SK-N-SH treated with all-trans-retinoic acid at 6 μM for 48 hours (cell line): ENCODE results near the gene MAML2.
A peak's percentile ranks its signal among the peaks of the same experiment; 100 is the strongest.

Experiments used
- ATAC-seq: fragments of 200-7000 bp; cut with Tn5 transposase; 3 replicates; pipeline ENCODE4 v1.9.1; 2020; ENCODE audit warnings: mild to moderate bottlenecking, moderate library complexity
- ARNTL ChIP-seq: fragments of 450-650 bp; formaldehyde crosslinking; IDR thresholded peaks from 2 replicates; pipeline ENCODE4 v1.5.0; 2020; ENCODE audit warnings: low read depth, mild to moderate bottlenecking, moderate library complexity, borderline replicate concordance
- BACH2 ChIP-seq: fragments of 250-450 bp; sonication (Bioruptor Pico); IDR thresholded peaks from 2 replicates; pipeline ENCODE4 v1.9.0; 2021; ENCODE audit warnings: mild to moderate bottlenecking, borderline replicate concordance
- CSRNP3 ChIP-seq: fragments of 250-450 bp; sonication (Bioruptor Pico); IDR thresholded peaks from 2 replicates; pipeline ENCODE4 v1.5.1; 2021; ENCODE audit warnings: mild to moderate bottlenecking, moderate library complexity
- ESRRG ChIP-seq: fragments of 250-450 bp; sonication (Bioruptor Pico); IDR thresholded peaks from 2 replicates; pipeline ENCODE4 v1.6.1; 2021; ENCODE audit warnings: mild to moderate bottlenecking
- GLIS3 ChIP-seq: fragments of 250-450 bp; sonication (Bioruptor Pico); IDR thresholded peaks from 2 replicates; pipeline ENCODE4 v1.5.0; 2020; ENCODE audit warnings: mild to moderate bottlenecking, moderate library complexity
- OSR1 ChIP-seq: fragments of 250-450 bp; sonication (Bioruptor Pico); IDR thresholded peaks from 2 replicates; pipeline ENCODE4 v1.8.0; 2022; ENCODE audit warnings: moderate library complexity, mild to moderate bottlenecking, inconsistent platforms
- RARB ChIP-seq: fragments of 250-450 bp; sonication (Bioruptor Pico); IDR thresholded peaks from 2 replicates; pipeline ENCODE4 v1.8.0; 2021; ENCODE audit warnings: mild to moderate bottlenecking, moderate library complexity
- SNAI2 ChIP-seq: fragments of 250-450 bp; sonication (Bioruptor Pico); IDR thresholded peaks from 2 replicates; pipeline ENCODE4 v1.5.0; 2020; ENCODE audit warnings: mild to moderate bottlenecking, moderate library complexity
- TCF4 ChIP-seq: fragments of 250-450 bp; sonication (Bioruptor Pico); IDR thresholded peaks from 2 replicates; pipeline ENCODE4 v1.8.0; 2021; ENCODE audit warnings: mild to moderate bottlenecking, moderate library complexity, borderline replicate concordance
- TOX ChIP-seq: fragments of 250-450 bp; sonication (Bioruptor Pico); IDR thresholded peaks from 2 replicates; pipeline ENCODE4 v1.8.0; 2021; ENCODE audit warnings: mild to moderate bottlenecking, moderate library complexity, borderline replicate concordance
- ZC3H10 ChIP-seq: fragments of 250-450 bp; sonication (Bioruptor Pico); IDR thresholded peaks from 2 replicates; pipeline ENCODE4 v1.5.1; 2021; ENCODE audit warnings: mild to moderate bottlenecking, moderate library complexity
- ZFP3 ChIP-seq: fragments of 250-450 bp; sonication (Bioruptor Pico); IDR thresholded peaks from 2 replicates; pipeline ENCODE4 v1.5.0; 2020; ENCODE audit warnings: mild to moderate bottlenecking, moderate library complexity
- ZFP30 ChIP-seq: fragments of 450-650 bp; formaldehyde crosslinking; IDR thresholded peaks from 2 replicates; pipeline ENCODE4 v1.5.0; 2022; ENCODE audit warnings: mild to moderate bottlenecking, moderate library complexity
- ZNF565 ChIP-seq: fragments of 450-650 bp; formaldehyde crosslinking; conservative IDR thresholded peaks from 2 replicates; pipeline ENCODE4 v1.5.0; 2020; ENCODE audit warnings: low read depth, mild to moderate bottlenecking, moderate library complexity
- ZNF70 ChIP-seq: fragments of 450-650 bp; formaldehyde crosslinking; IDR thresholded peaks from 2 replicates; pipeline ENCODE4 v1.5.0; 2020; ENCODE audit warnings: mild to moderate bottlenecking, moderate library complexity
- ZNF8 ChIP-seq: fragments of 450-650 bp; formaldehyde crosslinking; IDR thresholded peaks from 2 replicates; pipeline ENCODE4 v1.5.0; 2020; ENCODE audit warnings: mild to moderate bottlenecking, moderate library complexity
- TF ChIP-seq, protein P1 (sequence below): fragments of 250-450 bp; sonication (Bioruptor Pico); IDR thresholded peaks from 2 replicates; pipeline ENCODE4 v1.8.0; 2020; ENCODE audit warnings: mild to moderate bottlenecking, moderate library complexity, borderline replicate concordance
- TF ChIP-seq, protein P2 (sequence below): fragments of 250-450 bp; sonication (Bioruptor Pico); IDR thresholded peaks from 2 replicates; pipeline ENCODE4 v1.5.0; 2020; ENCODE audit warnings: mild to moderate bottlenecking, moderate library complexity

MAML2 gene

DNA sequence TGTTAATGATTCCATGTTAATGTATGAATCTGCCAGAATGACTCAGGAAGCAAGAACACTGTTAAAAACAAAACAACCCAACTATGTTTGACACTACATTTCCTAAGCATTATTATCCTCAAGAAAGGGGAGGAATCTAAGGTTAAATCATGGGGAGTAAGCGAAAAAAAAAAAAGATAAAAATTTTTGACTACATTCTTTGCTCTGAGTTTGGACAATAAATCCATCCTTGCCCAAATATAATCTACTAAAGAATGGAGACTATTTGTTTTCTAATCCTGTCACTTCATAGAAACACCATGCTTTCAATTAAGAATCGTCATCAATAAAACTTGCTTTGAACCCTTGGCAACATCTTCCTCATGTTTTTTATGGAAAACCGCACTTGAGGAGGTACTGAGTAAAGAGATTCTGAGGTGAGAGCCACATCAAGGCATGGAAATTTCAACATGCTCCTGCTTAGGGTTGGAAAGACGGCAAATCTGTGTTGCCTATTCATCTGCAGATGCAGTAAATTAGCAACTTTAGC lies 9.7 kb downstream of the MAML2 start:
- ATAC-seq: no peak
- TF ChIP-seq ZFP3 (CRISPR knock-in tag) (no peak), ZNF8 (CRISPR knock-in tag) (no peak), ESRRG (no peak), RARB (CRISPR knock-in tag) (no peak)
- TF ChIP-seq, all 23 proteins: peak for 0

GRCh38 chr11:96332126-96332771 lies 10.7 kb downstream of the MAML2 start:
- TF ChIP-seq ZFP30 (CRISPR knock-in tag) (no peak), BACH2 (CRISPR knock-in tag) (no peak), SNAI2 (CRISPR knock-in tag) (no peak), OSR1 (CRISPR knock-in tag) (no peak), CSRNP3 (CRISPR knock-in tag) (no peak), GLIS3 (CRISPR knock-in tag) (no peak), ZNF70 (no peak), ESRRG (no peak), ZFP3 (CRISPR knock-in tag) (no peak)
- TF ChIP-seq, protein P1, sequence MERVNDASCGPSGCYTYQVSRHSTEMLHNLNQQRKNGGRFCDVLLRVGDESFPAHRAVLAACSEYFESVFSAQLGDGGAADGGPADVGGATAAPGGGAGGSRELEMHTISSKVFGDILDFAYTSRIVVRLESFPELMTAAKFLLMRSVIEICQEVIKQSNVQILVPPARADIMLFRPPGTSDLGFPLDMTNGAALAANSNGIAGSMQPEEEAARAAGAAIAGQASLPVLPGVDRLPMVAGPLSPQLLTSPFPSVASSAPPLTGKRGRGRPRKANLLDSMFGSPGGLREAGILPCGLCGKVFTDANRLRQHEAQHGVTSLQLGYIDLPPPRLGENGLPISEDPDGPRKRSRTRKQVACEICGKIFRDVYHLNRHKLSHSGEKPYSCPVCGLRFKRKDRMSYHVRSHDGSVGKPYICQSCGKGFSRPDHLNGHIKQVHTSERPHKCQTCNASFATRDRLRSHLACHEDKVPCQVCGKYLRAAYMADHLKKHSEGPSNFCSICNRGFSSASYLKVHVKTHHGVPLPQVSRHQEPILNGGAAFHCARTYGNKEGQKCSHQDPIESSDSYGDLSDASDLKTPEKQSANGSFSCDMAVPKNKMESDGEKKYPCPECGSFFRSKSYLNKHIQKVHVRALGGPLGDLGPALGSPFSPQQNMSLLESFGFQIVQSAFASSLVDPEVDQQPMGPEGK (CRISPR knock-in tag): no peak
- ATAC-seq: peak; percentile 24

DNA sequence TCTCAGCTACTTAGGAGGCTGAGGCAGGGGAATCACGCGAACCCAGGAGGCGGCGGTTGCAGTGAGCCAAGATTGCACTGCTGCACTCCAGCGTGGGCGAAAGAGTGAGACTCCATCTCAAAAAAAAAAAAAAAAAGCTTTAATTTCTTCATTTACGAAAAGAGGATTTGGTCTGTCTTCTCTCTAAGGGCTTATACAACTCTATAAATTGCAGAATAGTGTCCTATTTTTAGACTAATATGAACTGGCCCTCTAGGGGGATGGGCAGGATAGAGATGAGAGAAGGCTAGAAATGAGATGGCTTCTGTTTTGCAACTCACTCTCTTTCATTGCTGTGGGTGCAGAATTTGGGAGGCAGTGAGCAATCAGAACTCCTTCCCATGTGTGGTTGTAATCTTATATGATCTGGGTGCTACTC lies 11.3 kb downstream of the MAML2 start:
- TF ChIP-seq OSR1 (CRISPR knock-in tag) (no peak), ZFP3 (CRISPR knock-in tag) (no peak), ZNF70 (no peak)
- peak; percentile 4; the same call in 2 of the 3 replicates for ATAC-seq

DNA sequence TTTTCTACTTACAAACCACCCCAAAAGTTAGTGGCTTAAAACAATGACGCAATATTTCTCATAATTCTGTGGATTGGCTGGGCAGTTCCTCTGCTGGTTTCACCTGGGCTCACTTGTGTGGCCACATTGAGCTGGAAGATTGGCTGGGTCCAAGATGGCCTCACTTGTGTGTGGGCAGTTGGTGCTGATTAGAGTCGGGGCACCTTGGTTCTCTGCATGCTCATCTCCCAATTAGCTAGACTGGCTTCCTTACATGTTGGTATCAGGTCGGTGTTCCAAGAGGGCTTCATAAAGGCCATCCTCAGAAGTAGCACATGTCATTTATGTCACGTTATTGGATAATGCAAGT lies 12.5 kb downstream of the MAML2 start:
- no peak for ATAC-seq
- no peak for TF ChIP-seq SNAI2 (CRISPR knock-in tag)
- no peak for TF ChIP-seq ZNF565 (CRISPR knock-in tag)
- TF ChIP-seq, protein P1 (CRISPR knock-in tag): no peak
- TF ChIP-seq ARNTL: no peak
- TF ChIP-seq ZC3H10 (CRISPR knock-in tag): no peak
- no peak for TF ChIP-seq RARB (CRISPR knock-in tag)
- no peak for TF ChIP-seq ESRRG
- no peak for TF ChIP-seq GLIS3 (CRISPR knock-in tag)
- no peak for TF ChIP-seq ZNF8 (CRISPR knock-in tag)
- TF ChIP-seq, all 23 proteins: peak for 0

GRCh38 chr11:96329855-96330510 lies 13.0 kb downstream of the MAML2 start:
- TF ChIP-seq ZFP3 (CRISPR knock-in tag): no peak
- TF ChIP-seq, protein P1 (CRISPR knock-in tag): no peak
- no peak for TF ChIP-seq ARNTL
- TF ChIP-seq ZC3H10 (CRISPR knock-in tag): no peak
- TF ChIP-seq, protein P2, sequence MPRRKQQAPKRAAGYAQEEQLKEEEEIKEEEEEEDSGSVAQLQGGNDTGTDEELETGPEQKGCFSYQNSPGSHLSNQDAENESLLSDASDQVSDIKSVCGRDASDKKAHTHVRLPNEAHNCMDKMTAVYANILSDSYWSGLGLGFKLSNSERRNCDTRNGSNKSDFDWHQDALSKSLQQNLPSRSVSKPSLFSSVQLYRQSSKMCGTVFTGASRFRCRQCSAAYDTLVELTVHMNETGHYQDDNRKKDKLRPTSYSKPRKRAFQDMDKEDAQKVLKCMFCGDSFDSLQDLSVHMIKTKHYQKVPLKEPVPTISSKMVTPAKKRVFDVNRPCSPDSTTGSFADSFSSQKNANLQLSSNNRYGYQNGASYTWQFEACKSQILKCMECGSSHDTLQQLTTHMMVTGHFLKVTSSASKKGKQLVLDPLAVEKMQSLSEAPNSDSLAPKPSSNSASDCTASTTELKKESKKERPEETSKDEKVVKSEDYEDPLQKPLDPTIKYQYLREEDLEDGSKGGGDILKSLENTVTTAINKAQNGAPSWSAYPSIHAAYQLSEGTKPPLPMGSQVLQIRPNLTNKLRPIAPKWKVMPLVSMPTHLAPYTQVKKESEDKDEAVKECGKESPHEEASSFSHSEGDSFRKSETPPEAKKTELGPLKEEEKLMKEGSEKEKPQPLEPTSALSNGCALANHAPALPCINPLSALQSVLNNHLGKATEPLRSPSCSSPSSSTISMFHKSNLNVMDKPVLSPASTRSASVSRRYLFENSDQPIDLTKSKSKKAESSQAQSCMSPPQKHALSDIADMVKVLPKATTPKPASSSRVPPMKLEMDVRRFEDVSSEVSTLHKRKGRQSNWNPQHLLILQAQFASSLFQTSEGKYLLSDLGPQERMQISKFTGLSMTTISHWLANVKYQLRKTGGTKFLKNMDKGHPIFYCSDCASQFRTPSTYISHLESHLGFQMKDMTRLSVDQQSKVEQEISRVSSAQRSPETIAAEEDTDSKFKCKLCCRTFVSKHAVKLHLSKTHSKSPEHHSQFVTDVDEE (CRISPR knock-in tag): no peak
- no peak for TF ChIP-seq GLIS3 (CRISPR knock-in tag)
- TF ChIP-seq TOX (CRISPR knock-in tag): no peak
- TF ChIP-seq CSRNP3 (CRISPR knock-in tag): no peak
- no peak for TF ChIP-seq TCF4
- ATAC-seq: no peak; the same call in 2 of the 3 replicates
